HEK293T (cell line): Measurements from ENCODE around the gene ZNF345.
A peak's percentile ranks its signal among the peaks of the same experiment; 100 is the strongest.

Experiments
- CTCF ChIA-PET: fragments of 350-600 bp; formaldehyde crosslinking; extraction: SDS; loops from one replicate; lab custom pipeline; 2021; ENCODE audit warnings: antibody characterized with exemption, inconsistent platforms; lab: Yijun Ruan, JAX
- POLR2A ChIA-PET: fragments of 350-600 bp; formaldehyde crosslinking; extraction: SDS; loops from one replicate; lab custom pipeline; 2020; ENCODE audit warnings: antibody characterized with exemption, inconsistent platforms; lab: Yijun Ruan, JAX
- DNase-seq: peaks from one replicate; pipeline ENCODE4 v3.0.0; 2012; ENCODE audit warnings: mixed read lengths; ENCODE audit errors: extremely low spot score
- ARNT ChIP-seq: fragments of 450-650 bp; IDR thresholded peaks from 2 replicates; pipeline ENCODE4 v1.6.1; 2017; ENCODE audit warnings: mild to moderate bottlenecking
- BHLHE40 ChIP-seq: fragments of 450-650 bp; IDR thresholded peaks from 2 replicates; pipeline ENCODE4 v1.6.1; 2016; ENCODE audit warnings: mild to moderate bottlenecking, moderate library complexity, borderline replicate concordance
- CTBP1 ChIP-seq: fragments of 450-650 bp; IDR thresholded peaks from 2 replicates; pipeline ENCODE4 v1.6.1; 2016; ENCODE audit warnings: borderline replicate concordance
- ELF4 ChIP-seq: fragments of 450-650 bp; IDR thresholded peaks from 2 replicates; pipeline ENCODE4 v1.6.1; 2017; ENCODE audit warnings: antibody characterized with exemption
- FOXA1 ChIP-seq: fragments of 450-650 bp; IDR thresholded peaks from 2 replicates; pipeline ENCODE4 v1.6.1; 2016; ENCODE audit warnings: mild to moderate bottlenecking
- FOXK2 ChIP-seq: fragments of 450-650 bp; IDR thresholded peaks from 2 replicates; pipeline ENCODE4 v1.6.1; 2016; ENCODE audit warnings: mild to moderate bottlenecking
- FOXM1 ChIP-seq: fragments of 450-650 bp; IDR thresholded peaks from 2 replicates; pipeline ENCODE4 v1.6.1; 2017; ENCODE audit warnings: mild to moderate bottlenecking, borderline replicate concordance
- HDGF ChIP-seq: fragments of 450-650 bp; IDR thresholded peaks from 2 replicates; pipeline ENCODE4 v1.6.1; 2017; ENCODE audit warnings: antibody characterized with exemption, borderline replicate concordance
- L3MBTL2 ChIP-seq: fragments of 450-650 bp; conservative IDR thresholded peaks from 2 replicates; pipeline ENCODE4 v1.6.1; 2016; ENCODE audit warnings: mild to moderate bottlenecking
- LEF1 ChIP-seq: fragments of 450-650 bp; IDR thresholded peaks from 2 replicates; pipeline ENCODE4 v1.6.1; 2017; ENCODE audit warnings: mild to moderate bottlenecking, borderline replicate concordance
- NFRKB ChIP-seq: fragments of 450-650 bp; IDR thresholded peaks from 2 replicates; pipeline ENCODE4 v1.6.1; 2016; ENCODE audit warnings: mild to moderate bottlenecking, moderate library complexity
- SP1 ChIP-seq: fragments of 450-650 bp; IDR thresholded peaks from 2 replicates; pipeline ENCODE4 v1.6.1; 2017
- SUZ12 ChIP-seq: fragments of 450-650 bp; IDR thresholded peaks from 2 replicates; pipeline ENCODE4 v1.6.1; 2016; ENCODE audit warnings: mild to moderate bottlenecking
- TARDBP ChIP-seq: fragments of 450-650 bp; IDR thresholded peaks from 2 replicates; pipeline ENCODE4 v1.6.1; 2016
- ZNF384 ChIP-seq: fragments of 450-650 bp; IDR thresholded peaks from 2 replicates; pipeline ENCODE4 v1.6.1; 2016
- TF ChIP-seq, protein P1 (sequence below): fragments of 450-650 bp; IDR thresholded peaks from 2 replicates; pipeline ENCODE4 v1.6.1; 2016

The ZNF345 gene

DNA sequence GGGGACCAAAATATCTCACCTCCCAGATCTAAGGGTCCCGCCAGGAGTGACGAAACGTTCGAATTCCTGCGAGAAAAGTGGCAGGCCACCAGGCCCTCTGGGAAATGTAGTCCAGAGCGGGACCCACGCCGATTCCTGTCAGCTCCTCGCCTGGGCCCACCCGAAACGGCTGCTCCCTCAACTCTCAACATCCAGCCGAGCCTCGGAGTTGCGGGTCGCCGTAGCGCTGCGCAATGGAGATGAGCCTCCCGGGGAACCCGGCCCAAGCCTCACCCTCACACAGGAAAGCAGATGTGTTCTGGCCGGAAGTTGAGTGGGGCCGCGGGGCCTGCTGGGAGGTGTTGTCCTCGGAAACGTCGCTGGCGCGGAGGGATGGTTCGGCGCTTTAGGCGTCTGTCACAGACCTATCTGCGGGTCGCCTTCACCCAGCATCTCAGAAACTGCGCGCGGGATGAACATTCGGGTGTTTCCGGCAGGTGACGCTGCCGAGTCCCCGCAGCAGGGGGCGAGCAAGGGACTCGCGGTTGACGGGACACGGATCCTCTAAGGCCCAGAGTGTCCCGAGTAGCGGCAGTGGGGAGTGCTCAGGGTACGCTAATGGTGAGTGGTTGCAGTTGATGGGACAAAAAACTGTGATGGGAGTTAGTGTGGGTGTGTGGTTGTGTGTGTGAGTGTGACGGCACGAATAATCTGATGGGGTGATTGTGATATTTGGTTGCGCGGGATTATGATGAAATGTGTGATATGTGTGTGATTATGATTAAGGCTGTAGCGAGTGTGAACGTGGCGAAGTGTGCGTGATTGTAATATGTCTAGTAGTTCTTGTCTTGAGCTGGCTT lies 65.5 kb downstream of the ZNF345 start, which contains the start of the genes ZNF568 and ZNF829:
Gene ZNF568, plus strand, starts transcription at position 341 of the 839 bp plus-strand sequence. CDS start 6,439 bp downstream, outside the sequence.
Gene ZNF829, minus strand, starts transcription at position 300 of the 839 bp plus-strand sequence. CDS start 1,124 bp downstream, outside the sequence.
- CTCF ChIA-PET, result no interaction called here
- POLR2A ChIA-PET, result no interaction called here
- peak; percentile 79 for DNase-seq
- TF ChIP-seq TARDBP (peak; percentile 61; the same call in 1 of the 2 replicates), NFRKB (no peak), ARNT (no peak), ELF4 (no peak), CTBP1 (no peak), L3MBTL2 (peak; percentile 61; the same call in 1 of the 2 replicates), FOXA1 (no peak), HDGF (no peak), SP1 (no peak), FOXK2 (no peak), BHLHE40 (no peak), SUZ12 (no peak), FOXM1 (no peak), LEF1 (no peak), ZNF384 (no peak)
- TF ChIP-seq, protein P1, sequence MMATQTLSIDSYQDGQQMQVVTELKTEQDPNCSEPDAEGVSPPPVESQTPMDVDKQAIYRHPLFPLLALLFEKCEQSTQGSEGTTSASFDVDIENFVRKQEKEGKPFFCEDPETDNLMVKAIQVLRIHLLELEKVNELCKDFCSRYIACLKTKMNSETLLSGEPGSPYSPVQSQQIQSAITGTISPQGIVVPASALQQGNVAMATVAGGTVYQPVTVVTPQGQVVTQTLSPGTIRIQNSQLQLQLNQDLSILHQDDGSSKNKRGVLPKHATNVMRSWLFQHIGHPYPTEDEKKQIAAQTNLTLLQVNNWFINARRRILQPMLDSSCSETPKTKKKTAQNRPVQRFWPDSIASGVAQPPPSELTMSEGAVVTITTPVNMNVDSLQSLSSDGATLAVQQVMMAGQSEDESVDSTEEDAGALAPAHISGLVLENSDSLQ, result peak; percentile 38; the same call in 1 of the 2 replicates

DNA sequence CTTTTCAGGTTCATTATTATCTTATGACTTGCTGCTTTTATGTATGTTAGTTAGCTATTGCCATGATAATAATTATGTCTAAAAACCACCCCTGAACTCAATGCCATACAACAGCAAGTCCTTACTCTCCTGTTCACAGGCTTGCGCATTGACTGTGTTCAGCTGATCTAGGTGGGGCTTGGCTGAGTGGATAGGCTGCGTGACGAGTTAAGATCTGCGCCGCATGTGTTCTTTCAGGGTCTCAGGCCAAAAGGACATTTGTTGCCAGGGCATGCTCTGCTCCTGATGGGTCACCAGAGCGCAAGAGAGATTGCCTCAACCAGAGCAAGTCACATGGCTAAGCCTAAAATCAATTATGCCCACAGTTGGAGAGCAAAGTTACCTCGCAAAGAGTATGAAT lies 66.3 kb downstream of the ZNF345 start:
- CTCF ChIA-PET, result no interaction called here
- POLR2A ChIA-PET, result no interaction called here
- TF ChIP-seq FOXM1 (no peak), SP1 (no peak), FOXK2 (no peak), BHLHE40 (no peak)
- DNase-seq, result no peak

DNA sequence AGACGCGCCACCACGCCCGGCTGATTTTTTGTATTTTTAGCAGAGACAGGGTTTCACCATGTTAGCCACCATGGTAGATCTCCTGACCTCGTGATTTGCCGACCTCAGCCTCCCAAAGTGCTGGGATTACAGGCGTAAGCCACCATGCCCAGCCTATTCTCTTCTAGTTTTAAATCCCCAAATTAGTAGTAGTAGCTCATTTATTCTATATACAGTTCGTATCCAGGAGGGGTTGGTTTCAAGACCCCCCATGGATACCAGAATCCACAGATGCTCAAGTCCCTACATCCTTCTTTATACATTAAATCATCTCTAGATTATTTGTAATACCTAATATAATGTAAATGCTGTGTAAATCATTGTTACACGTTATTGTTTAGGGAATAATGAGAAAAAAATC lies 67.4 kb downstream of the ZNF345 start:
- TF ChIP-seq ELF4 (no peak), L3MBTL2 (no peak), TARDBP (no peak), NFRKB (no peak), SUZ12 (no peak), FOXK2 (no peak)
- TF ChIP-seq, protein P1, result no peak
- ChIA-PET CTCF (no interaction called here), POLR2A (no interaction called here)
- DNase-seq, result no peak
